Measurements from ENCODE around the gene USH2A.

DNA sequence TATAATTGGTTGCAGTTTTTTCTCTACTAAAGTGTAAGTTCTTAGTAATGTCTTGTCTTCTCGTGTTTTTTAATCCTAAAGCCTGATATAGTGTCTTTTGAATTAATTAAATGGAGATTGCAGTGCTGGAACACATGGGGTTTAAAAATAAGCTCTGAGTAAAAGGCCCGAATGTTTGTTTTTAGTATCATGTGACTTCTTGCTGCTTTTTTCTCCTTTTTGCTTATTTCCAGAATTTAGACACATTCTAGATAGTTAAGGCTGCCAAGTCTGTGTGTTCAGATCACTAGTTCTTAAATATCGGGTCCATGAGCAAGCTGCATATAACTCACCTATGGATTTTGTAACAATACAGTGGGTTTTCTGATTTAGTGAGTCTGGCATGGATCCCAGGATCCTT, 828.6 kb downstream of the USH2A start:
- TF ChIP-seq EZH2 (IDR thresholded peaks at IDR 0.05; ENCODE audit: insufficient read depth, poor library complexity, severe bottlenecking) (no peak), EZH2phosphoT487 (IDR thresholded peaks at IDR 0.05; ENCODE audit: insufficient read depth, low read depth) (no peak)

All from GM23248 (cell line).